ENCODE results near the gene MED15. TPM values are rescaled to one million over a fixed set of nuclear protein-coding genes. Genes with fewer than 3 reads are reported as not detected.

MED15 gene
- total RNA-seq, 1 donor from 2014 or later, result 16.7 TPM

DNA sequence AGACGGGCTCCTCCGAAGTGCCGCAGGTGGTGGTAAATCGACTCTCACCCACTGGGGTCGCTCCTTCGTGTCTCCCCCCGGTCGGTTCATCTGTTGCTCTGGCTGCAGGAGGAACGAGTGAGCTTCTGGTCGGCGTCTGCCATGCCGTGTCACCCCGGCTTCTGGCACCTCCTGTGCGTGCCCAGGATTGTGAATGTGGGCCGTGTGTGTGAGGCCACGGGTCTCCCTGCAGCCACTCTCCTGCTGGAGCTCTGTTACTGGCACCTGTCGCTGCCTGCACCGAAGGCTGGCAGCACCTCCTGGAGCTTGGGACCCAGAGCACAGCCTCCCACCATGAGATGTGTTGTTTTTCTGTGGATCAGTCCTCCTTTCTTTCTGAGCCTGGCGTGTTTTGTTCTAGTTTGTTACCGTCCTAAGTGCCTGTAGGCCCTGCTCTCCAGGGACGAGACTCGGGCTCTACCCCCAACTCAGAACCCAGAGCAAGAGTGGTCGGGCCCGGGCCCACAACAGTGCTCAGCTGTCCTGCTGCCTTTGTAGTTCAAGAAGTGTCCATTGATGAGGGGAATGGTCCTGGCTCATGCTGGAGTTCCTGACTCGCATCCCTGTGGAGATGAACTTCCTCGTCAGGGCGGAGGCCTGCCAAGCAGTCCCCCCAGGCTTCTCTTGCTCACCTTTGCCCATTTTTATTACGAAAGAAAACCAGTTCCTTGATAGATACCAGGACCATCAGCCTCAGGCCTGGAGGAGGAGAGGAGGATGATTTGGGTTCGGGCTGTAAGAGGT is 66.6 kb downstream of the MED15 start:
- H3K4me3 ChIP-seq (ENCODE audit: low read length in 3 of 3), result no peak overlapping the region
- no peak overlapping the region for H3K27ac ChIP-seq (ENCODE audit: low read depth, low read length)
- peaks cover 14 to 26% (median 16%) of the 10 kb centered on the region in 3 donors for H3K4me1 ChIP-seq (ENCODE audit: control insufficient read depth in 3 of 3, insufficient read depth in 3 of 3, low read length in 3 of 3)
- peaks cover 52 to 65% (median 56%) of the 10 kb centered on the region in 3 donors for H3K36me3 ChIP-seq (ENCODE audit: control insufficient read depth in 3 of 3, insufficient read depth in 3 of 3, low read length in 3 of 3)
- H3K9ac ChIP-seq (ENCODE audit: low read depth in 1 of 3, low read length in 3 of 3), result no peak overlapping the region
- H3K27me3 ChIP-seq (ENCODE audit: control insufficient read depth in 3 of 3, insufficient read depth in 3 of 3, low read length in 3 of 3), result no peaks in the 10 kb centered on the region
- H3K9me3 ChIP-seq (ENCODE audit: control insufficient read depth in 3 of 3, low read length in 3 of 3), result no peaks in the 10 kb centered on the region

GRCh38 chr22:20574920-20575353 is 67.5 kb downstream of the MED15 start:
- Histone ChIP-seq H3K27ac (ENCODE audit: low read depth, low read length) (no peak overlapping the region), H3K4me1 (ENCODE audit: control insufficient read depth in 3 of 3, insufficient read depth in 3 of 3, low read length in 3 of 3) (peaks cover 11 to 19% (median 11%) of the 10 kb centered on the region in 3 donors), H3K9me3 (ENCODE audit: control insufficient read depth in 3 of 3, low read length in 3 of 3) (no peaks in the 10 kb centered on the region), H3K9ac (ENCODE audit: low read depth in 1 of 3, low read length in 3 of 3) (no peak overlapping the region), H3K27me3 (ENCODE audit: control insufficient read depth in 3 of 3, insufficient read depth in 3 of 3, low read length in 3 of 3) (no peaks in the 10 kb centered on the region), H3K4me3 (ENCODE audit: low read length in 3 of 3) (no peak overlapping the region), H3K36me3 (ENCODE audit: control insufficient read depth in 3 of 3, insufficient read depth in 3 of 3, low read length in 3 of 3) (peaks cover 53 to 66% (median 54%) of the 10 kb centered on the region in 3 donors)

GRCh38 chr22:20575724-20576444 is 68.5 kb downstream of the MED15 start:
- H3K27me3 ChIP-seq (ENCODE audit: control insufficient read depth in 3 of 3, insufficient read depth in 3 of 3, low read length in 3 of 3), result no peaks in the 10 kb centered on the region
- no peaks in the 10 kb centered on the region for H3K9me3 ChIP-seq (ENCODE audit: control insufficient read depth in 3 of 3, low read length in 3 of 3)
- no peak overlapping the region for H3K9ac ChIP-seq (ENCODE audit: low read depth in 1 of 3, low read length in 3 of 3)
- peaks cover 11 to 19% (median 11%) of the 10 kb centered on the region in 3 donors for H3K4me1 ChIP-seq (ENCODE audit: control insufficient read depth in 3 of 3, insufficient read depth in 3 of 3, low read length in 3 of 3)
- H3K27ac ChIP-seq (ENCODE audit: low read depth, low read length), result no peak overlapping the region
- no peak overlapping the region for H3K4me3 ChIP-seq (ENCODE audit: low read length in 3 of 3)
- peaks cover 57 to 69% (median 57%) of the 10 kb centered on the region in 3 donors for H3K36me3 ChIP-seq (ENCODE audit: control insufficient read depth in 3 of 3, insufficient read depth in 3 of 3, low read length in 3 of 3)

- Histone ChIP-seq H3K9me3 (ENCODE audit: control insufficient read depth in 3 of 3, low read length in 3 of 3) (no peaks in the 10 kb centered on the region), H3K36me3 (ENCODE audit: control insufficient read depth in 3 of 3, insufficient read depth in 3 of 3, low read length in 3 of 3) (peaks cover 52 to 66% (median 57%) of the 10 kb centered on the region in 3 donors), H3K27me3 (ENCODE audit: control insufficient read depth in 3 of 3, insufficient read depth in 3 of 3, low read length in 3 of 3) (no peaks in the 10 kb centered on the region), H3K4me1 (ENCODE audit: control insufficient read depth in 3 of 3, insufficient read depth in 3 of 3, low read length in 3 of 3) (peaks cover 11 to 19% (median 11%) of the 10 kb centered on the region in 3 donors), H3K9ac (ENCODE audit: low read depth in 1 of 3, low read length in 3 of 3) (peak overlapping the region in 1 of 3 donors; percentile 3), H3K27ac (ENCODE audit: low read depth, low read length) (no peak overlapping the region), H3K4me3 (ENCODE audit: low read length in 3 of 3) (no peak overlapping the region)
Observed at GRCh38 chr22:20576445-20576816, 69.0 kb downstream of the MED15 start.

DNA sequence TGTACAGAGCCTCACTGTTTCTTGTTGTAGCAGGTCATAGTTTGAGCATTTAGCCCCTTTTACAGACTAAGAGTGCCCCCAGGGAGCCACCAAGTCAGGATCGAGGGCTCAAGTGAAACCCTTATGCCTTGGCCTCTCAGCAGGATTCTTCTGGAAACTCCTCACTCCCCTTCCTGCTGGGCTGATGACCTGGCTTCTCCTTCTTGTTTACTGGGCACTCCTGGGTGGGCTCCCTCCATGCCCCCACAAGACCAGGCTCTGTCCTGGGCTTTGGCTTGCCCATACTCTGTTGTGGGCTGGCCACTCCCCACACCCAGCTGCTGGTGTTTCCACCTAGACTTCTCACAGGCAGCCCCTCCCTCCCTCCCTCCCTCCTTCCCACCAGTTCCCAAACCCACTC is 69.6 kb downstream of the MED15 start:
- Histone ChIP-seq H3K36me3 (ENCODE audit: control insufficient read depth in 3 of 3, insufficient read depth in 3 of 3, low read length in 3 of 3) (peaks cover 45 to 67% (median 60%) of the 10 kb centered on the region in 3 donors), H3K27ac (ENCODE audit: low read depth, low read length) (no peak overlapping the region), H3K4me1 (ENCODE audit: control insufficient read depth in 3 of 3, insufficient read depth in 3 of 3, low read length in 3 of 3) (peaks cover 11 to 19% (median 11%) of the 10 kb centered on the region in 3 donors)

DNA sequence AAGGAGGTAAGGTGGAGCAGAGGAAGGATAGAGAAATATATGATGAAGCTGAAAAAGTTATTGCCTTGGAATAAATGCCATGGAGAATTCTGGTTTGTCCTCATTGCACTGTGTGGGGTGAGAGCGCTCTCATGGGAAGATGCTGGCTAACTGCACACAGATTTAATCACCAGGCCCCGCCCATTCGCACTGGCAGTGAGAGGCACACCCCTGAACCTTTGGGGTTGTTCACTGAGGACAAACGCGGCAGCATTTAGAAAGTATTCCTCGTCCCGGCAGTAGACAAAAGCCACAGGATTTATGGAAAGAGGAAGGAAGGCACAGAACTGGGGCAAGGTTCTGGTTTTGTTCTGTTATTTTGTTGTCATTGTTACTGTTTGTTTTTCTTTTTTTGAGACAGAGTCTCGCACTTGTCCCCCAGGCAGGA is 70.2 kb downstream of the MED15 start:
- no peaks in the 10 kb centered on the region for H3K9me3 ChIP-seq (ENCODE audit: control insufficient read depth in 3 of 3, low read length in 3 of 3)
- peaks cover 11 to 19% (median 11%) of the 10 kb centered on the region in 3 donors for H3K4me1 ChIP-seq (ENCODE audit: control insufficient read depth in 3 of 3, insufficient read depth in 3 of 3, low read length in 3 of 3)
- H3K27me3 ChIP-seq (ENCODE audit: control insufficient read depth in 3 of 3, insufficient read depth in 3 of 3, low read length in 3 of 3), result no peaks in the 10 kb centered on the region
- H3K36me3 ChIP-seq (ENCODE audit: control insufficient read depth in 3 of 3, insufficient read depth in 3 of 3, low read length in 3 of 3), result peaks cover 40 to 61% (median 59%) of the 10 kb centered on the region in 3 donors
- no peak overlapping the region for H3K27ac ChIP-seq (ENCODE audit: low read depth, low read length)
- H3K4me3 ChIP-seq (ENCODE audit: low read length in 3 of 3), result no peak overlapping the region
- no peak overlapping the region for H3K9ac ChIP-seq (ENCODE audit: low read depth in 1 of 3, low read length in 3 of 3)

More for the DNA sequence above, 69.6 kb downstream of the MED15 start:
- peak overlapping the region in 1 of 3 donors; percentile 3 for H3K9ac ChIP-seq (ENCODE audit: low read depth in 1 of 3, low read length in 3 of 3)
- H3K4me3 ChIP-seq (ENCODE audit: low read length in 3 of 3), result no peak overlapping the region
- H3K9me3 ChIP-seq (ENCODE audit: control insufficient read depth in 3 of 3, low read length in 3 of 3), result no peaks in the 10 kb centered on the region
- no peaks in the 10 kb centered on the region for H3K27me3 ChIP-seq (ENCODE audit: control insufficient read depth in 3 of 3, insufficient read depth in 3 of 3, low read length in 3 of 3)

DNA sequence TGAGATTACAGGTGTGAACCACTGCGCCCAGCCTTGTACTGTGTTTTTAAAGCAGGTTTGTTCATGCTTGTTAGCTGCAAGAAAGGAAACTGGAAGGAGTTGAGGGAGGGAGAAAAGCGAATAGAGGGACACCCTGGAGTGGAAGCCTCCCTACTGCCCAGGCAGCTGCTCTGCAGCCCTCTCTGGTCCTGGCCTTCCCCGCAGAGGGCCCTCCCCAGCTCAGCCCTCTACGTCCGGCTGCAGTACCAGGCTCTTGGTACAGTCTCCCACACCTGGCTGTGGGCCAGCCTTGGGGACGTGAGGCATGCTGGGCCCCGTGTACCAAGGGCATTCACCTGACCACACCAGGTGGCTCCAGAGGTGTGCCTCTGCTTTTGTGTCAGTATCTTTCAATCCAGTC is 70.8 kb downstream of the MED15 start:
- Histone ChIP-seq H3K9ac (ENCODE audit: low read depth in 1 of 3, low read length in 3 of 3) (peak overlapping the region in 2 of 3 donors; percentile 27 to 40), H3K4me1 (ENCODE audit: control insufficient read depth in 3 of 3, insufficient read depth in 3 of 3, low read length in 3 of 3) (peaks cover 11 to 19% (median 11%) of the 10 kb centered on the region in 3 donors), H3K27ac (ENCODE audit: low read depth, low read length) (no peak overlapping the region), H3K27me3 (ENCODE audit: control insufficient read depth in 3 of 3, insufficient read depth in 3 of 3, low read length in 3 of 3) (no peaks in the 10 kb centered on the region), H3K4me3 (ENCODE audit: low read length in 3 of 3) (no peak overlapping the region), H3K9me3 (ENCODE audit: control insufficient read depth in 3 of 3, low read length in 3 of 3) (no peaks in the 10 kb centered on the region), H3K36me3 (ENCODE audit: control insufficient read depth in 3 of 3, insufficient read depth in 3 of 3, low read length in 3 of 3) (peaks cover 45 to 63% (median 60%) of the 10 kb centered on the region in 3 donors)

DNA sequence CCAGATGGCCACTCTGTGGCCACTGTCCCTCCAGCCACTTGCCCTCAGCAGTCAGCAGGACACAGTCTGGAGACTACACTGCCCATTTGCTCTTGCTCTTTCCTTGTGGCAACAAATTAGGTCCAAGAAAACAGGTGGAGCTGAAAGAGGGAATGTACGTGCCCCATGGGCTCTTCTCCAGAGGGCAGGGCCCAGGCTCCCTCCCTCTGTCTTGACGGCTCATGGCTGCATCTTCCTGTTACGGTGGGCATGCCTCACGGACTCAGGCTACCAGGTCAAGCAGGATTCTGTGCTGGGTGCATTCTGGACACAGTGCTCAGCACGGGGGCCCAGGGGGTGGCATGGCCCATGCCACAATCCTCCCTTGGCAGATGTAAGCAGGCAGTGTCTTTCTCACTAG is 71.3 kb downstream of the MED15 start:
- peaks cover 46 to 63% (median 60%) of the 10 kb centered on the region in 3 donors for H3K36me3 ChIP-seq (ENCODE audit: control insufficient read depth in 3 of 3, insufficient read depth in 3 of 3, low read length in 3 of 3)
- no peaks in the 10 kb centered on the region for H3K27me3 ChIP-seq (ENCODE audit: control insufficient read depth in 3 of 3, insufficient read depth in 3 of 3, low read length in 3 of 3)

GRCh38 chr22:20579273-20580120 is 72.1 kb downstream of the MED15 start:
- Histone ChIP-seq H3K27ac (ENCODE audit: low read depth, low read length) (no peak overlapping the region), H3K9me3 (ENCODE audit: control insufficient read depth in 3 of 3, low read length in 3 of 3) (no peaks in the 10 kb centered on the region), H3K4me3 (ENCODE audit: low read length in 3 of 3) (no peak overlapping the region), H3K9ac (ENCODE audit: low read depth in 1 of 3, low read length in 3 of 3) (peak overlapping the region in 2 of 3 donors; percentile 10 to 40), H3K27me3 (ENCODE audit: control insufficient read depth in 3 of 3, insufficient read depth in 3 of 3, low read length in 3 of 3) (no peaks in the 10 kb centered on the region), H3K36me3 (ENCODE audit: control insufficient read depth in 3 of 3, insufficient read depth in 3 of 3, low read length in 3 of 3) (peaks cover 46 to 62% (median 60%) of the 10 kb centered on the region in 3 donors), H3K4me1 (ENCODE audit: control insufficient read depth in 3 of 3, insufficient read depth in 3 of 3, low read length in 3 of 3) (peaks cover 11 to 19% (median 11%) of the 10 kb centered on the region in 3 donors)

More for the DNA sequence above, 71.3 kb downstream of the MED15 start:
- H3K9ac ChIP-seq (ENCODE audit: low read depth in 1 of 3, low read length in 3 of 3), result peak overlapping the region in 2 of 3 donors; percentile 27 to 40
- no peak overlapping the region for H3K4me3 ChIP-seq (ENCODE audit: low read length in 3 of 3)
- peaks cover 11 to 19% (median 11%) of the 10 kb centered on the region in 3 donors for H3K4me1 ChIP-seq (ENCODE audit: control insufficient read depth in 3 of 3, insufficient read depth in 3 of 3, low read length in 3 of 3)
- H3K9me3 ChIP-seq (ENCODE audit: control insufficient read depth in 3 of 3, low read length in 3 of 3), result no peaks in the 10 kb centered on the region
- no peak overlapping the region for H3K27ac ChIP-seq (ENCODE audit: low read depth, low read length)

Data from skeletal muscle tissue (tissue), 4 donors.